Nephron progenitor cell (in vitro differentiated cells): ENCODE results near the gene CDC73.

Experiments
- DNase-seq: peaks from one replicate; pipeline ENCODE4 v3.0.0; 2021
- H3K27ac Mint-ChIP-seq: 2 replicates; pipeline ENCODE4 v1.8.0; 2021; ENCODE audit warnings: mild to moderate bottlenecking, moderate library complexity, mixed read lengths
- H3K27me3 Mint-ChIP-seq: 2 replicates; pipeline ENCODE4 v1.8.0; 2021; ENCODE audit warnings: mild to moderate bottlenecking, low read depth, mixed read lengths; ENCODE audit not compliant: poor library complexity
- H3K36me3 Mint-ChIP-seq: 2 replicates; pipeline ENCODE4 v1.8.0; 2021; ENCODE audit warnings: low read depth, mixed read lengths
- H3K4me1 Mint-ChIP-seq: 2 replicates; pipeline ENCODE4 v1.8.0; 2021; ENCODE audit warnings: mixed read lengths
- H3K4me3 Mint-ChIP-seq: 2 replicates; pipeline ENCODE4 v1.8.0; 2021; ENCODE audit warnings: mild to moderate bottlenecking, moderate library complexity, mixed read lengths
- H3K9me3 Mint-ChIP-seq: 2 replicates; pipeline ENCODE4 v1.8.0; 2021; ENCODE audit warnings: mild to moderate bottlenecking, moderate library complexity, mixed read lengths
- CTCF ChIP-seq: fragments of 200-600 bp; sonication (generic); IDR thresholded peaks from 2 replicates; pipeline ENCODE4 v1.5.0; 2021; ENCODE audit warnings: antibody characterized with exemption

CDC73 gene

GRCh38 chr1:193192586-193192985 lies 70.8 kb downstream of the CDC73 start:
- H3K4me3 Mint-ChIP-seq: no peak overlapping the region
- H3K9me3 Mint-ChIP-seq: peaks cover 37% of the 10 kb centered on the region
- H3K4me1 Mint-ChIP-seq: no peaks in the 10 kb centered on the region
- no peaks in the 10 kb centered on the region for H3K27me3 Mint-ChIP-seq
- no peak for DNase-seq
- H3K27ac Mint-ChIP-seq: no peak overlapping the region
- H3K36me3 Mint-ChIP-seq: peaks cover 70% of the 10 kb centered on the region
- no peak for TF ChIP-seq CTCF

GRCh38 chr1:193199940-193200339 lies 78.1 kb downstream of the CDC73 start:
- no peaks in the 10 kb centered on the region for H3K27me3 Mint-ChIP-seq
- no peak for TF ChIP-seq CTCF
- no peak for DNase-seq
- peaks cover 1% of the 10 kb centered on the region for H3K9me3 Mint-ChIP-seq
- H3K4me3 Mint-ChIP-seq: no peak overlapping the region
- no peak overlapping the region for H3K27ac Mint-ChIP-seq
- peaks cover 49% of the 10 kb centered on the region for H3K36me3 Mint-ChIP-seq
- peaks cover 5% of the 10 kb centered on the region for H3K4me1 Mint-ChIP-seq

GRCh38 chr1:193201021-193201420 lies 79.2 kb downstream of the CDC73 start:
- H3K27me3 Mint-ChIP-seq: no peaks in the 10 kb centered on the region
- no peak overlapping the region for H3K4me3 Mint-ChIP-seq
- H3K36me3 Mint-ChIP-seq: peaks cover 49% of the 10 kb centered on the region
- TF ChIP-seq CTCF: no peak
- H3K27ac Mint-ChIP-seq: peak overlapping the region; percentile 1
- peaks cover 12% of the 10 kb centered on the region for H3K9me3 Mint-ChIP-seq
- no peak for DNase-seq
- H3K4me1 Mint-ChIP-seq: peaks cover 5% of the 10 kb centered on the region

- TF ChIP-seq CTCF: no peak
- no peaks in the 10 kb centered on the region for H3K27me3 Mint-ChIP-seq
- no peak overlapping the region for H3K27ac Mint-ChIP-seq
- H3K36me3 Mint-ChIP-seq: peaks cover 94% of the 10 kb centered on the region
- H3K4me3 Mint-ChIP-seq: no peak overlapping the region
- DNase-seq: no peak
- peaks cover 7% of the 10 kb centered on the region for H3K4me1 Mint-ChIP-seq
- peaks cover 58% of the 10 kb centered on the region for H3K9me3 Mint-ChIP-seq
Measured at GRCh38 chr1:193210996-193211395, 89.2 kb downstream of the CDC73 start.

GRCh38 chr1:193211539-193211938 lies 89.7 kb downstream of the CDC73 start:
- DNase-seq: no peak
- TF ChIP-seq CTCF: no peak
- Mint-ChIP-seq H3K4me3 (no peak overlapping the region), H3K27ac (no peak overlapping the region), H3K36me3 (peaks cover 94% of the 10 kb centered on the region), H3K4me1 (peaks cover 7% of the 10 kb centered on the region), H3K9me3 (peaks cover 57% of the 10 kb centered on the region), H3K27me3 (no peaks in the 10 kb centered on the region)

- peaks cover 94% of the 10 kb centered on the region for H3K36me3 Mint-ChIP-seq
- no peaks in the 10 kb centered on the region for H3K27me3 Mint-ChIP-seq
- no peak overlapping the region for H3K27ac Mint-ChIP-seq
- peaks cover 7% of the 10 kb centered on the region for H3K4me1 Mint-ChIP-seq
- H3K4me3 Mint-ChIP-seq: no peak overlapping the region
- no peak for TF ChIP-seq CTCF
- DNase-seq: no peak
- H3K9me3 Mint-ChIP-seq: peaks cover 46% of the 10 kb centered on the region
Measured at GRCh38 chr1:193212637-193213036, 90.8 kb downstream of the CDC73 start.
